Osteoblast (primary cell): ENCODE measurements around the gene ADAM22. TPM values are rescaled to one million over a fixed set of nuclear protein-coding genes. Genes with fewer than 3 reads are reported as not detected.
"Not testable (repeated sequence)": the region's sequence is repeated elsewhere in the genome, so short reads cannot be mapped to it uniquely, and the experiment has no call there.

ENCODE experiments used
- DNase-seq: peaks from one replicate; pipeline ENCODE4 v3.0.0; 2011; ENCODE audit warnings: low spot score, mixed read lengths; ENCODE audit not compliant: insufficient read length; ENCODE audit errors: missing footprints
- H2AFZ ChIP-seq: 2 replicates; pipeline ENCODE4 v1.6.0; 2011; ENCODE audit warnings: mild to moderate bottlenecking, low read length
- H3K27ac ChIP-seq: 2 replicates; pipeline ENCODE4 v1.5.1; 2011; ENCODE audit warnings: mild to moderate bottlenecking, low read depth, low read length, moderate library complexity
- H3K27me3 ChIP-seq: 2 replicates; pipeline ENCODE4 v1.6.0; 2012; ENCODE audit warnings: mild to moderate bottlenecking, control low read depth, inconsistent platforms, low read length, moderate library complexity; ENCODE audit not compliant: insufficient read depth
- H3K36me3 ChIP-seq: 2 replicates; pipeline ENCODE4 v1.5.1; 2011; ENCODE audit warnings: mild to moderate bottlenecking, low read length, control low read depth, moderate library complexity; ENCODE audit not compliant: insufficient read depth
- H3K4me1 ChIP-seq: 2 replicates; pipeline ENCODE4 v1.5.1; 2011; ENCODE audit warnings: mild to moderate bottlenecking, low read length, control low read depth, moderate library complexity; ENCODE audit not compliant: insufficient read depth
- H3K4me2 ChIP-seq: 2 replicates; pipeline ENCODE4 v1.6.0; 2011; ENCODE audit warnings: mild to moderate bottlenecking, low read length; ENCODE audit not compliant: insufficient read depth
- H3K4me3 ChIP-seq: fragments of 200-600 bp; sonication (generic); 3 replicates; pipeline ENCODE4 v1.5.1; 2012; ENCODE audit warnings: mild to moderate bottlenecking, low read length, inconsistent platforms; ENCODE audit not compliant: insufficient read depth
- H3K79me2 ChIP-seq: 2 replicates; pipeline ENCODE4 v1.6.0; 2012; ENCODE audit warnings: mild to moderate bottlenecking, low read length, control low read depth, inconsistent platforms; ENCODE audit not compliant: insufficient read depth
- H3K9me3 ChIP-seq: 2 replicates; pipeline ENCODE4 v1.5.1; 2011; ENCODE audit warnings: low read depth, low read length, control low read depth
- H4K20me1 ChIP-seq: 2 replicates; pipeline ENCODE4 v1.6.0; 2012; ENCODE audit warnings: mild to moderate bottlenecking, low read length, control low read depth; ENCODE audit not compliant: insufficient read depth
- CTCF ChIP-seq: IDR thresholded peaks from 2 replicates; pipeline ENCODE4 v1.5.1; 2011; ENCODE audit warnings: mild to moderate bottlenecking, low read depth, low read length, moderate library complexity; ENCODE audit errors: extremely low read depth
- total RNA-seq: library from RNA; depleted of rRNA; stranded (reverse); fragments of >200 nt; gene quantifications from 2 replicates; pipeline ENCODE4 v1.2.3, GENCODE V29; 2012

Gene ADAM22
- total RNA-seq, 1 donor, result 0.36 TPM

- no peaks in the 10 kb centered on the region for H3K4me1 ChIP-seq
- H3K4me3 ChIP-seq, result no peak overlapping the region
- H2AFZ ChIP-seq, result no peak overlapping the region
- no peak for DNase-seq
- H3K4me2 ChIP-seq, result no peak overlapping the region
- TF ChIP-seq CTCF, result no peak
- H3K36me3 ChIP-seq, result no peaks in the 10 kb centered on the region
- no peaks in the 10 kb centered on the region for H4K20me1 ChIP-seq
- H3K9me3 ChIP-seq, result no peaks in the 10 kb centered on the region
- H3K27ac ChIP-seq, result no peak overlapping the region
- no peaks in the 10 kb centered on the region for H3K27me3 ChIP-seq
- peaks cover 3% of the 10 kb centered on the region for H3K79me2 ChIP-seq
Observed at GRCh38 chr7:87899255-87899654, 34.8 kb upstream of the ADAM22 start.

GRCh38 chr7:87907136-87907906, 26.7 kb upstream of the ADAM22 start:
- H3K4me1 ChIP-seq, H3K4me2 ChIP-seq, H3K27ac ChIP-seq, H3K79me2 ChIP-seq, H3K4me3 ChIP-seq, DNase-seq, H3K9me3 ChIP-seq, H2AFZ ChIP-seq, H3K36me3 ChIP-seq, H4K20me1 ChIP-seq, H3K27me3 ChIP-seq: not testable (repeated sequence)

- not testable (repeated sequence) for H3K36me3 ChIP-seq, H4K20me1 ChIP-seq, H3K4me1 ChIP-seq
Observed at GRCh38 chr7:87908814-87909213, 25.2 kb upstream of the ADAM22 start.

GRCh38 chr7:87912121-87912520, 21.9 kb upstream of the ADAM22 start:
- Histone ChIP-seq H3K79me2 (no peaks in the 10 kb centered on the region), H3K27ac (no peak overlapping the region), H3K27me3 (no peaks in the 10 kb centered on the region), H3K9me3 (no peaks in the 10 kb centered on the region), H3K4me2 (no peak overlapping the region), H3K4me1 (no peaks in the 10 kb centered on the region), H3K36me3 (no peaks in the 10 kb centered on the region), H4K20me1 (no peaks in the 10 kb centered on the region), H3K4me3 (no peak overlapping the region), H2AFZ (no peak overlapping the region)
- DNase-seq, result no peak
- no peak for TF ChIP-seq CTCF

More at GRCh38 chr7:87908814-87909213, 25.2 kb upstream of the ADAM22 start:
- not testable (repeated sequence) for H3K9me3 ChIP-seq, H3K4me2 ChIP-seq, H3K27me3 ChIP-seq, H3K4me3 ChIP-seq, H3K27ac ChIP-seq, DNase-seq, H2AFZ ChIP-seq, H3K79me2 ChIP-seq

- Histone ChIP-seq H3K9me3 (no peaks in the 10 kb centered on the region), H3K4me3 (no peak overlapping the region), H3K4me2 (no peak overlapping the region), H3K79me2 (no peaks in the 10 kb centered on the region), H4K20me1 (no peaks in the 10 kb centered on the region), H3K36me3 (no peaks in the 10 kb centered on the region), H2AFZ (no peak overlapping the region), H3K27me3 (no peaks in the 10 kb centered on the region), H3K27ac (no peak overlapping the region), H3K4me1 (no peaks in the 10 kb centered on the region)
- DNase-seq, result no peak
- TF ChIP-seq CTCF, result no peak
Observed at GRCh38 chr7:87918740-87919139, 15.3 kb upstream of the ADAM22 start.
